Activated T-helper 1 cell treated with anti-CD3 and anti-CD28 coated beads, Interleukin-12 subunit alpha, Interleukin-12 subunit beta, Interleukin-2, Interleukin-4 antibody, amounts not matched to agents 30 ng/mL and 10 ng/mL and 1 ng/mL, durations not matched to agents 14 hours and 24 hours and 36 hours (primary cell): ENCODE measurements around the gene SNX32. TPM values are rescaled to one million over a fixed set of nuclear protein-coding genes. Genes with fewer than 3 reads are reported as not detected.

Experiments
- DNase-seq: peaks from one replicate; pipeline ENCODE4 v3.0.0; 2021; ENCODE audit warnings: low spot score
- H3K27ac Mint-ChIP-seq: one replicate; pipeline ENCODE4 v1.8.0; 2021; ENCODE audit warnings: mild to moderate bottlenecking, mixed read lengths
- H3K27me3 Mint-ChIP-seq: one replicate; pipeline ENCODE4 v1.8.0; 2022; ENCODE audit warnings: mild to moderate bottlenecking, moderate library complexity, mixed read lengths; ENCODE audit not compliant: insufficient read depth
- H3K36me3 Mint-ChIP-seq: one replicate; pipeline ENCODE4 v1.8.0; 2021; ENCODE audit warnings: low read depth, mixed read lengths
- H3K4me1 Mint-ChIP-seq: one replicate; pipeline ENCODE4 v1.8.0; 2021; ENCODE audit warnings: low read depth, mixed read lengths
- H3K4me3 Mint-ChIP-seq: one replicate; pipeline ENCODE4 v1.8.0; 2021; ENCODE audit warnings: mild to moderate bottlenecking, moderate library complexity, mixed read lengths
- H3K9me3 Mint-ChIP-seq: one replicate; pipeline ENCODE4 v1.8.0; 2021; ENCODE audit warnings: mixed read lengths
- intact Hi-C: fragments of 100-400 bp; cut with micrococcal nuclease; formaldehyde crosslinking; loops from one replicate; pipeline ENCODE4 v1.15.1; 2024
- total RNA-seq: library from RNA; stranded (reverse); gene quantifications from 2 replicates; pipeline ENCODE4 v1.2.3, GENCODE V29; 2022

SNX32 gene
- total RNA-seq, 1 donor from 2014 or later, result 1.6 TPM

- Mint-ChIP-seq H3K9me3 (no peaks in the 10 kb centered on the region), H3K36me3 (peaks cover 30% of the 10 kb centered on the region), H3K27ac (no peak overlapping the region), H3K4me3 (peak overlapping the region; percentile 31), H3K27me3 (no peaks in the 10 kb centered on the region), H3K4me1 (peaks cover 10% of the 10 kb centered on the region)
- DNase-seq, result no peak
- intact Hi-C loops, result no loop called here
These were observed 31.1 kb downstream of the SNX32 start for GRCh38 chr11:65864706-65865471.

GRCh38 chr11:65865550-65866172, 31.9 kb downstream of the SNX32 start:
- H3K27ac Mint-ChIP-seq, result no peak overlapping the region
- no peaks in the 10 kb centered on the region for H3K9me3 Mint-ChIP-seq
- no peak for DNase-seq
- H3K27me3 Mint-ChIP-seq, result no peaks in the 10 kb centered on the region
- no peak overlapping the region for H3K4me3 Mint-ChIP-seq
- H3K36me3 Mint-ChIP-seq, result peaks cover 28% of the 10 kb centered on the region
- H3K4me1 Mint-ChIP-seq, result peaks cover 11% of the 10 kb centered on the region
- intact Hi-C loops, result no loop called here

DNA sequence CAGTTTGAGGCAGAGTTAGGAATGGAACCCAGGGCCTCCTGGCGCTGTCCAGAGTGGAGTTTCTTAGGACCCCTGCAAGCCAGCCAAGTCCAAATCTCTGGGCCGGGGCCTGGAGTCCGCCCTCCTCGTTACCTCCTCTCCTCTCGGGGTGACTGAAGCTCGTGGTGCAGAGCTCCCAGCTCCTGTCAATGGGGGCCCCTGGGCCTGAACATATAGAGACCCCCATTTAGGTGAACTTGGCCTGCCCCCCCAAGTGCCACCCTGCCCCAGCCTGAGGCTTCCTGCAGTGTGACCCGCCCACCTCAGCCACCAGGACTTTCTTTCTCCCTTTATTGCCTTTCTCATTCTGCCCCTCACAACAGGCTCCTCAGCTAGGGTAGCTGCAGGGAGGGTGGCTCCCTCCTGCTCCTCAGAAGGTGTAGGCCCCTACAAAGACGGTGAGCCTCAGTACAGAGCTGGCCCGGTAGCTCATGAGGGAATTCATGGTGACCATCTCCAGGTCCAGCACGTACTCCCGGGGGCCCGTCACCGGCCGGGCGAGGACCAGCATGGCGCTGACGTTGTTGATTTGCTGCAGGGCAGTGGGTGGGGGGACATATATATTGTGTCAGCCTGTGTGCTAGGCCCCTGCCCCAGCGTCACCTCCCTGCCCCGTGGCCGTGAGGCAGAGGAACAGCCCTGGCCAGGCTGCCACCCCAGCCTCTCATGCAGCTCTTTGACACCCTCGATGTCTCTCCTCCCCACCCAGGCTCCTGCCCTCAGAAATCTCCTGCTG, 32.9 kb downstream of the SNX32 start:
- intact Hi-C loops, result no loop called here
- DNase-seq, result no peak
- Mint-ChIP-seq H3K36me3 (peaks cover 28% of the 10 kb centered on the region), H3K27ac (no peak overlapping the region), H3K4me3 (no peak overlapping the region), H3K4me1 (peaks cover 16% of the 10 kb centered on the region), H3K9me3 (no peaks in the 10 kb centered on the region), H3K27me3 (peaks cover 1% of the 10 kb centered on the region)

- H3K9me3 Mint-ChIP-seq, result no peaks in the 10 kb centered on the region
- H3K36me3 Mint-ChIP-seq, result peaks cover 26% of the 10 kb centered on the region
- peaks cover 14% of the 10 kb centered on the region for H3K4me1 Mint-ChIP-seq
- intact Hi-C loops, result no loop called here
- no peak overlapping the region for H3K27ac Mint-ChIP-seq
- no peak overlapping the region for H3K4me3 Mint-ChIP-seq
- DNase-seq, result no peak
- H3K27me3 Mint-ChIP-seq, result peaks cover 1% of the 10 kb centered on the region
These were observed 33.7 kb downstream of the SNX32 start for GRCh38 chr11:65867284-65868071.

DNA sequence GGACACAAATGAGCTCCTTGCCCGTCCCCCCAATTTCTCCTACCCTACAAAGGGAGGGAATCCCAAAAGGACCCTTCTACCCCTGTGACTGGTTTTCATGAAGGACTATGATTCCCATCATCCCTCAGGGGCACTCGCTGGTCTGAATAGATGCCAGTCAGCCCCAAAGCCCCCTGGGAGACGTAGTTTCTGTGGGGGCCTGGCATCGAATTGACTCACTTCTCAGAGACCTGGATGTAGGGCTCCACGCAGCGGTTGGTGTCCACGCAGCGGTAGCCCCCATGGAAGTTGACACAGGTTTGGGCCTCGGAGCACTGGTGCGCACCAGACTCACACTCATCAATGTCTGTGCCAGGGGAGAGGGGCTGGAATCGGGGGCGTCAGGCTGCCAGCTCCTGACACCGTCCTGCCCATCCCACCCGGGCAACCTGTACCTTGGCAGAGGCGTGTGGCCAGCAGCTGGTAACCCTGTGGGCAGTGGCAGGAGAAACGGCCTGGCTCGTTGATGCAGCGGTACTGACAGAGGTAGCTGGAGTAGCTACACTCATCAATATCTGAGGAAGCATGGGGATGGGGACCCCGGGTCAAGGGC, 34.4 kb downstream of the SNX32 start:
- Mint-ChIP-seq H3K36me3 (peaks cover 21% of the 10 kb centered on the region), H3K9me3 (no peaks in the 10 kb centered on the region), H3K4me1 (peaks cover 14% of the 10 kb centered on the region), H3K27ac (no peak overlapping the region), H3K4me3 (no peak overlapping the region), H3K27me3 (peaks cover 1% of the 10 kb centered on the region)
- DNase-seq, result no peak
- intact Hi-C loops, result no loop called here

DNA sequence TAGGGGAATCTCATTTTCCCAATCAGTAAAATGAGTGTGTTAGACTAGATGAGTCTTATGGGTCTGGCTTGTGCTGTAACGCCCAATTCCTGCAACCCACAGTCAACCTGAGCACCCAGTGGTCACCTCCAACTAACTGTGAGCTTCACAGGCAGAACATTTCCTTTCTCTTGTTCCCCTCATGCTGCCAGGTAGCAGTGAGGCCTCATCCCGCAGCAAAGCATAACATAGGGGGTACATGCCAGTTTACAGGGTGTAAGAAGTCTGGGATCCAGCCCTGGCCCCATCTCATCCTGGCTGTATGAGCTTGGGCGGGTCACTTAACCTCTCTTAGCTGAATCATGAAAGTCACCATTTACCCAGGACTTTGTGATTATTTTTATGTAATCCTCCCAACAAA, 35.1 kb downstream of the SNX32 start:
- Mint-ChIP-seq H3K9me3 (no peaks in the 10 kb centered on the region), H3K27ac (no peak overlapping the region), H3K4me1 (peaks cover 16% of the 10 kb centered on the region), H3K36me3 (peaks cover 17% of the 10 kb centered on the region), H3K4me3 (no peak overlapping the region), H3K27me3 (peaks cover 1% of the 10 kb centered on the region)
- intact Hi-C loops, result no loop called here
- no peak for DNase-seq

DNA sequence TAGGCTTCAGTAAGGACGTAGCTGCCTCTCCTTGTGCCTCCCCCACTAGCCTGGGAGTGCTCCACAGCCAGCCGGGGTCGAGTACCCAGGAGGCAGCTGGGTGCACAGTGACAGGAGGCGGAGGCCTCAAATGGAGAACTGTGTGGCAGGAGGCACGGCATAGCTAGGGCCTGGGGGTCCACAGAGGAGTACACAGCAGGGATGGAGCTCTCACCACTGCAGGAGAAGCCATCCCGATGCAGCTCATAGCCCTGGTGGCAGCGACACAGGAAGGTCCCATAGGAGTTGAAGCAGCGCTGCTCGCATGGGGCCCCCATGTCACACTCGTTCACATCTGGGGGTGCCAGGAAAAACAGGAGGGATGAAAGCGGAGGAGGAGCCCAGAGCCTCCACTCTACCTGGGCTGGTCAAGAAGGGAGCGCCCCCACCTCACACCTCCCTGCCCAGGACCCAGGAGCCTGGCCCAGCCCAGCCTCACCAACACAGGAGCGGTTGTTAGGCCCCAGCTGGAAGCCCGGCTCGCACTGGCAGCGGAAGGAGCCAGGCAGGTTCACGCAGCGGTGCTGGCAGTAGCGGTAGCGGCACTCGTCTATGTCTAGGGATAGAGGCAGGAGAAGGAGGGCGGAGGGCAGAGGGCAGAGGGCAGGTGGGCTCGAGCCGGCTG, 36.0 kb downstream of the SNX32 start:
- Mint-ChIP-seq H3K4me1 (peaks cover 16% of the 10 kb centered on the region), H3K36me3 (peaks cover 12% of the 10 kb centered on the region), H3K4me3 (no peak overlapping the region), H3K27me3 (peaks cover 1% of the 10 kb centered on the region), H3K9me3 (no peaks in the 10 kb centered on the region), H3K27ac (no peak overlapping the region)
- intact Hi-C loops, result no loop called here
- DNase-seq, result no peak

- no peak overlapping the region for H3K27ac Mint-ChIP-seq
- H3K36me3 Mint-ChIP-seq, result peaks cover 8% of the 10 kb centered on the region
- no peak overlapping the region for H3K4me3 Mint-ChIP-seq
- H3K9me3 Mint-ChIP-seq, result no peaks in the 10 kb centered on the region
- no peak for DNase-seq
- intact Hi-C loops, result no loop called here
- H3K27me3 Mint-ChIP-seq, result peaks cover 1% of the 10 kb centered on the region
- H3K4me1 Mint-ChIP-seq, result peaks cover 16% of the 10 kb centered on the region
These were observed 36.5 kb downstream of the SNX32 start for GRCh38 chr11:65870307-65870658.

- Mint-ChIP-seq H3K4me3 (peak overlapping the region; percentile 2), H3K27me3 (peaks cover 1% of the 10 kb centered on the region), H3K27ac (no peak overlapping the region), H3K36me3 (peaks cover 6% of the 10 kb centered on the region), H3K4me1 (peaks cover 16% of the 10 kb centered on the region), H3K9me3 (no peaks in the 10 kb centered on the region)
- no peak for DNase-seq
- intact Hi-C loops, result no loop called here
These were observed 37.2 kb downstream of the SNX32 start for GRCh38 chr11:65870706-65871681.

DNA sequence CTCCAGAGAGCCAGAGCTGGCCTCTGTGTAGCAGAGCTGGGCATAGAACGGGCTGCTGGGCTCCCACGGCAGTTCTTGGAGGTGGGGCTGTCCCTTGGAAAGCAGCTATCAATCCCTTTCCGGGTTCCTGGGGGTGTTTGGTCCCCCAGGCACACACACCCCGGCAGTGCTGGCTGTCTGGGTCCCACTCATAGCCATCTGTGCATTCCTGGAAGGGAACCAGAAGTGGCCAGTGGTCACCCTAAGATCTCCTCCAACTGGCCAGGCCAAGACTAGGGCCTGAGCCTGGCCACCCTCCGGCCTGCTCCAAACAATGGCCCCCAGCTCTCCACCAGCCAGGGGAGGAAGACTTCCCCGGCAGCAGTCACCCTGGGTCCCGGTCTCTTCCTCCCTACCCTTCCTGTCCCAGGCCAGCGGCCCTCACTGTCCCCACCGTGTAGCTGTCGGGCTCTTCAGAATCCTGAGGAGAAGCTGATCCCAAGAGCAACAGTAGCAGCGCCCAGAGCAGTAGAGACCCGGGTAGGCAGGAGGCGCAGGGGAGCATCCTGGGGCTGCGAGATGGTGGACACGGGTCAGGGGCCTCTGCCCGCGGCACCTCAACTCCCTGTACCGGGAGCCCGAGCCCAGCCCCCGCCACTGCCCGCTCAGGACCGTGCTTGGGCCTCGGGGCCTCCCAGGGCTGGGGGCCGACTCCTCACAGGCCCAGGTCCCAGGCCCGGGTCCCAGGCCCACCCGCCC, 38.2 kb downstream of the SNX32 start:
- no peak for DNase-seq
- H3K9me3 Mint-ChIP-seq, result no peaks in the 10 kb centered on the region
- peak overlapping the region; percentile 39 for H3K4me3 Mint-ChIP-seq
- peaks cover 1% of the 10 kb centered on the region for H3K27me3 Mint-ChIP-seq
- peaks cover 16% of the 10 kb centered on the region for H3K4me1 Mint-ChIP-seq
- intact Hi-C loops, result no loop called here
- peaks cover 4% of the 10 kb centered on the region for H3K36me3 Mint-ChIP-seq
- H3K27ac Mint-ChIP-seq, result no peak overlapping the region
